ENCODE results near the gene DSN1.

Gene DSN1

GRCh38 chr20:36752582-36752981, 21.0 kb downstream of the DSN1 start:
- no peak for DNase-seq

- peak; percentile 90 to 92 for DNase-seq
Observed at GRCh38 chr20:36745927-36746659, 27.5 kb downstream of the DSN1 start, which contains the start of gene NDRG3. TSS of gene NDRG3 (minus strand) at chr20:36746090. CDS start at chr20:36721735, 24,355 bp downstream.

- DNase-seq = peak; percentile 40 to 49
Observed at GRCh38 chr20:36745234-36745926, 28.2 kb downstream of the DSN1 start.

GRCh38 chr20:36744764-36745191, 28.8 kb downstream of the DSN1 start:
- DNase-seq = no peak

GRCh38 chr20:36744243-36744642, 29.3 kb downstream of the DSN1 start:
- no peak for DNase-seq

GRCh38 chr20:36742558-36742957, 31.0 kb downstream of the DSN1 start:
- DNase-seq = no peak

- DNase-seq = no peak
Observed at GRCh38 chr20:36741072-36741471, 32.5 kb downstream of the DSN1 start.

GRCh38 chr20:36737183-36737499, 36.4 kb downstream of the DSN1 start:
- no peak for DNase-seq

GRCh38 chr20:36736451-36737182, 36.9 kb downstream of the DSN1 start:
- DNase-seq = no peak

GRCh38 chr20:36732456-36732855, 41.1 kb downstream of the DSN1 start:
- DNase-seq = no peak

GRCh38 chr20:36728986-36729385, 44.6 kb downstream of the DSN1 start:
- DNase-seq = no peak

GRCh38 chr20:36726168-36726567, 47.4 kb downstream of the DSN1 start:
- no peak for DNase-seq

- DNase-seq = peak; percentile 23 to 37
Observed at GRCh38 chr20:36720510-36720909, 53.1 kb downstream of the DSN1 start.

GRCh38 chr20:36717657-36718056, 55.9 kb downstream of the DSN1 start:
- no peak for DNase-seq

GRCh38 chr20:36717021-36717420, 56.5 kb downstream of the DSN1 start:
- DNase-seq = no peak

- no peak for DNase-seq
Observed at GRCh38 chr20:36712775-36713174, 60.8 kb downstream of the DSN1 start.

GRCh38 chr20:36709126-36709525, 64.4 kb downstream of the DSN1 start:
- no peak for DNase-seq

- no peak for DNase-seq
Observed at GRCh38 chr20:36703530-36703929, 70.0 kb downstream of the DSN1 start.
